ENCODE measurements around the gene DTHD1. TPM values are rescaled to one million over a fixed set of nuclear protein-coding genes. Genes with fewer than 3 reads are reported as not detected.

Gene DTHD1
- total and polyA plus RNA-seq, 2 of the 8 experiments (the other 6 are each of a cell fraction or from before 2014, with no cell fraction given) = not detected

DNA sequence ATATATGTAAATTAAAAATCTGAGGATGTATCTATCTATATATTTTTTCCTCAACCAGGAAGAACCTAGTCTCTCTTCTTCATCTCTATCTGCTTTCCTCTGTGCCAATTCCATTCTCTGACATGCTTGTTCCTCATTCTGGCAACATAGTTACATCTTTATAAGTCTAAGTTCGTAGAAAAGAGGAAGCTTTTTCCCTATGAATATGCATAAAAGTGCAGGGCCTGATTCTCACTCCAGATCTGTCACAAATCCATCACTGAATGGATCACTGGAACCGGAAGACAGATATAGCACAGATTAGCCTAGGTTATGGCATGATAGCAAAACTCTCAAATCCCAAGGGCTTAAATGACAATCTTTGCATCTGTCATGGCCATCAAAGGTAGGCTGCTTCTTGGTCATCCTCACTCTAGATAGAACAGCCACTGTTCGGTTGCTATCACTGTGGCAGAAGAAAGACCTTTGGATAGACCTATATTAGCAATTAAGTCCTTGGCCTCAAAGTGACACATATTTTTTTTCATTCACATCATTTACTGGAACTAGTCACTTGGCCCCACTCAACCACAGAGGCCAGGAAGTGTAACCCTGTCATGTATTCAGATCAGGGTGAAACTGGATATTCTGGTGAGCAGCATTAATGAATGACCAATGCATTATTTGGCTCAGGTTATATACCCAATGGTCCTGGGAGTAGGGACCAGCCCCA is 22.2 kb downstream of the DTHD1 start (continued):
- TF ChIP-seq, protein P1, sequence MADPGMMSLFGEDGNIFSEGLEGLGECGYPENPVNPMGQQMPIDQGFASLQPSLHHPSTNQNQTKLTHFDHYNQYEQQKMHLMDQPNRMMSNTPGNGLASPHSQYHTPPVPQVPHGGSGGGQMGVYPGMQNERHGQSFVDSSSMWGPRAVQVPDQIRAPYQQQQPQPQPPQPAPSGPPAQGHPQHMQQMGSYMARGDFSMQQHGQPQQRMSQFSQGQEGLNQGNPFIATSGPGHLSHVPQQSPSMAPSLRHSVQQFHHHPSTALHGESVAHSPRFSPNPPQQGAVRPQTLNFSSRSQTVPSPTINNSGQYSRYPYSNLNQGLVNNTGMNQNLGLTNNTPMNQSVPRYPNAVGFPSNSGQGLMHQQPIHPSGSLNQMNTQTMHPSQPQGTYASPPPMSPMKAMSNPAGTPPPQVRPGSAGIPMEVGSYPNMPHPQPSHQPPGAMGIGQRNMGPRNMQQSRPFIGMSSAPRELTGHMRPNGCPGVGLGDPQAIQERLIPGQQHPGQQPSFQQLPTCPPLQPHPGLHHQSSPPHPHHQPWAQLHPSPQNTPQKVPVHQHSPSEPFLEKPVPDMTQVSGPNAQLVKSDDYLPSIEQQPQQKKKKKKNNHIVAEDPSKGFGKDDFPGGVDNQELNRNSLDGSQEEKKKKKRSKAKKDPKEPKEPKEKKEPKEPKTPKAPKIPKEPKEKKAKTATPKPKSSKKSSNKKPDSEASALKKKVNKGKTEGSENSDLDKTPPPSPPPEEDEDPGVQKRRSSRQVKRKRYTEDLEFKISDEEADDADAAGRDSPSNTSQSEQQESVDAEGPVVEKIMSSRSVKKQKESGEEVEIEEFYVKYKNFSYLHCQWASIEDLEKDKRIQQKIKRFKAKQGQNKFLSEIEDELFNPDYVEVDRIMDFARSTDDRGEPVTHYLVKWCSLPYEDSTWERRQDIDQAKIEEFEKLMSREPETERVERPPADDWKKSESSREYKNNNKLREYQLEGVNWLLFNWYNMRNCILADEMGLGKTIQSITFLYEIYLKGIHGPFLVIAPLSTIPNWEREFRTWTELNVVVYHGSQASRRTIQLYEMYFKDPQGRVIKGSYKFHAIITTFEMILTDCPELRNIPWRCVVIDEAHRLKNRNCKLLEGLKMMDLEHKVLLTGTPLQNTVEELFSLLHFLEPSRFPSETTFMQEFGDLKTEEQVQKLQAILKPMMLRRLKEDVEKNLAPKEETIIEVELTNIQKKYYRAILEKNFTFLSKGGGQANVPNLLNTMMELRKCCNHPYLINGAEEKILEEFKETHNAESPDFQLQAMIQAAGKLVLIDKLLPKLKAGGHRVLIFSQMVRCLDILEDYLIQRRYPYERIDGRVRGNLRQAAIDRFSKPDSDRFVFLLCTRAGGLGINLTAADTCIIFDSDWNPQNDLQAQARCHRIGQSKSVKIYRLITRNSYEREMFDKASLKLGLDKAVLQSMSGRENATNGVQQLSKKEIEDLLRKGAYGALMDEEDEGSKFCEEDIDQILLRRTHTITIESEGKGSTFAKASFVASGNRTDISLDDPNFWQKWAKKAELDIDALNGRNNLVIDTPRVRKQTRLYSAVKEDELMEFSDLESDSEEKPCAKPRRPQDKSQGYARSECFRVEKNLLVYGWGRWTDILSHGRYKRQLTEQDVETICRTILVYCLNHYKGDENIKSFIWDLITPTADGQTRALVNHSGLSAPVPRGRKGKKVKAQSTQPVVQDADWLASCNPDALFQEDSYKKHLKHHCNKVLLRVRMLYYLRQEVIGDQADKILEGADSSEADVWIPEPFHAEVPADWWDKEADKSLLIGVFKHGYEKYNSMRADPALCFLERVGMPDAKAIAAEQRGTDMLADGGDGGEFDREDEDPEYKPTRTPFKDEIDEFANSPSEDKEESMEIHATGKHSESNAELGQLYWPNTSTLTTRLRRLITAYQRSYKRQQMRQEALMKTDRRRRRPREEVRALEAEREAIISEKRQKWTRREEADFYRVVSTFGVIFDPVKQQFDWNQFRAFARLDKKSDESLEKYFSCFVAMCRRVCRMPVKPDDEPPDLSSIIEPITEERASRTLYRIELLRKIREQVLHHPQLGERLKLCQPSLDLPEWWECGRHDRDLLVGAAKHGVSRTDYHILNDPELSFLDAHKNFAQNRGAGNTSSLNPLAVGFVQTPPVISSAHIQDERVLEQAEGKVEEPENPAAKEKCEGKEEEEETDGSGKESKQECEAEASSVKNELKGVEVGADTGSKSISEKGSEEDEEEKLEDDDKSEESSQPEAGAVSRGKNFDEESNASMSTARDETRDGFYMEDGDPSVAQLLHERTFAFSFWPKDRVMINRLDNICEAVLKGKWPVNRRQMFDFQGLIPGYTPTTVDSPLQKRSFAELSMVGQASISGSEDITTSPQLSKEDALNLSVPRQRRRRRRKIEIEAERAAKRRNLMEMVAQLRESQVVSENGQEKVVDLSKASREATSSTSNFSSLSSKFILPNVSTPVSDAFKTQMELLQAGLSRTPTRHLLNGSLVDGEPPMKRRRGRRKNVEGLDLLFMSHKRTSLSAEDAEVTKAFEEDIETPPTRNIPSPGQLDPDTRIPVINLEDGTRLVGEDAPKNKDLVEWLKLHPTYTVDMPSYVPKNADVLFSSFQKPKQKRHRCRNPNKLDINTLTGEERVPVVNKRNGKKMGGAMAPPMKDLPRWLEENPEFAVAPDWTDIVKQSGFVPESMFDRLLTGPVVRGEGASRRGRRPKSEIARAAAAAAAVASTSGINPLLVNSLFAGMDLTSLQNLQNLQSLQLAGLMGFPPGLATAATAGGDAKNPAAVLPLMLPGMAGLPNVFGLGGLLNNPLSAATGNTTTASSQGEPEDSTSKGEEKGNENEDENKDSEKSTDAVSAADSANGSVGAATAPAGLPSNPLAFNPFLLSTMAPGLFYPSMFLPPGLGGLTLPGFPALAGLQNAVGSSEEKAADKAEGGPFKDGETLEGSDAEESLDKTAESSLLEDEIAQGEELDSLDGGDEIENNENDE (IDR thresholded peaks at IDR 0.05; ENCODE audit: insufficient replicate concordance, low read length) = no peak
- TF ChIP-seq SIRT6 (IDR thresholded peaks at IDR 0.05; ENCODE audit: low read length) (no peak), BACH1 (IDR thresholded peaks at IDR 0.05; ENCODE audit: low read length) (no peak), POU5F1 (IDR thresholded peaks at IDR 0.05; ENCODE audit: low read depth, low read length) (no peak), TEAD4 (IDR thresholded peaks at IDR 0.05; ENCODE audit: low read depth, low read length) (no peak)
